ENCODE measurements around the gene DLX2.
"Not testable (repeated sequence)": the region's sequence is repeated elsewhere in the genome, so short reads cannot be mapped to it uniquely, and the experiment has no call there.

Gene DLX2

DNA sequence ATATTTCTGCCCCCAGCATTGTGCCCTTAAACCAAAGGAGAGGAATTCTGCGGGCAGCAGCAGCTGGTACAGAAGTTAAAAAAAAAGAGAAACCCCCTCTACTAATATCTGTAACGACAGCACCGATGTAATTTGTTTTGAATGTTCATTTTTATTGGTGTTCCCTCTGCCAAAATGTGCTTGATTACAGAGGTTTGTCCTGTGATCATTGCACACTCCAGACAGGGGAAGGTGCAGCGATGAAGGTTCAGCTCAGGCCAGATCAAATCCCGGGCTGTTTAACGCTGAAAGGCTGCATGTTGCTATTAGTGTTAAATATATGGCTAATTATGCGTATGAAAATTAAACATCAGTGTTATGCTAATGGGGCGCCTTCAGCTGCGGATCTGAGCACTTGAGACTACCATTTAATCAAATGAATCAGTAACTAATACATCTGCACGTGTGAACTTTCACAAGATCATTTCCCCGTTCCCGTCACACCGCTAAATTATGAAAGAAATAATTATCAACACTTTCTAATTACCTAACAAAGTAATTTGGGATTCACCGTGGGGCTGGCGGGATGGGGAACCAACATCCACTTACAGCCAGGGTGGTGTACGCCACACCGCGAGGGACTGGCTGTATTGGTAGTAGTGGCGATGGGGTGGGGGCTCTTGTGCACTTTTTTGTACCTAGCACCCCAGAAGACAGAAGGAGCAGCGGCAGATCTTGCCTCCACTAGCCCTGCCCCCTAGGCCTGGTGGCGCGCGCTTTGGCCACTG lies 18.9 kb downstream of the DLX2 start:
- DNase-seq (ENCODE audit: low read depth), result no peak

DNA sequence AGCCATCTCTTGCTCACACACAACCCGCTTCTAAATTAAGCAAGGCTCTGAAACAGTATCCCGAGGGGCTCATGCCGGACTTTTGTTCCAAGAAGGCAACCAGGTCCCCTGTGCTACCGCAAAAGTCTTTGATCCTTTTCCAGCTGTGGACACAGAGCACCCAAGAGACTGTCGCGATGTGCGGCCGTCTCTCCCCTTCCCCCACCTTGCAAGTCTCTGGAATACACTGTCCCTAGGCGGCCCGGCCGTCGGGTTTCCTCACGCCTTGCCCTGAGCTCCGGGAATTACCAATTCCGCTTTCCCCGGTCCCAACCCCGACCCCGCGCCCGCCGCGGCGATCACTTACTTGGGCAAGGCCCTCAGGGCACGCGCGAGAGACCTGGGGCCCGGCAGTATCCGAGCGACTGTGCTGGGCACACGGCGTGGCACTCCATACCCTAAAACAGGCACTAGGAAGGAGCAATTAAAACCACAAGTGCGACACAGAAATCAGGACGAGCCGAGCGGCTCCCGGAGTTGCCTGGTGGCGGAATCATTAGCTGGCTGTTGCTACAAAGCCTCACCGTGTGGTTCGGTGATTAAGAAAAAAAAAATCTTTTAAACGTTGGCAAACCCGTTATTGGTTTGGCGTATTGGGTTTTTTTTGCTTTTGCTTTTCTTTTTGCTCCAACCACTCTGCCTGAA lies 19.6 kb downstream of the DLX2 start:
- DNase-seq (ENCODE audit: low read depth), result no peak

DNA sequence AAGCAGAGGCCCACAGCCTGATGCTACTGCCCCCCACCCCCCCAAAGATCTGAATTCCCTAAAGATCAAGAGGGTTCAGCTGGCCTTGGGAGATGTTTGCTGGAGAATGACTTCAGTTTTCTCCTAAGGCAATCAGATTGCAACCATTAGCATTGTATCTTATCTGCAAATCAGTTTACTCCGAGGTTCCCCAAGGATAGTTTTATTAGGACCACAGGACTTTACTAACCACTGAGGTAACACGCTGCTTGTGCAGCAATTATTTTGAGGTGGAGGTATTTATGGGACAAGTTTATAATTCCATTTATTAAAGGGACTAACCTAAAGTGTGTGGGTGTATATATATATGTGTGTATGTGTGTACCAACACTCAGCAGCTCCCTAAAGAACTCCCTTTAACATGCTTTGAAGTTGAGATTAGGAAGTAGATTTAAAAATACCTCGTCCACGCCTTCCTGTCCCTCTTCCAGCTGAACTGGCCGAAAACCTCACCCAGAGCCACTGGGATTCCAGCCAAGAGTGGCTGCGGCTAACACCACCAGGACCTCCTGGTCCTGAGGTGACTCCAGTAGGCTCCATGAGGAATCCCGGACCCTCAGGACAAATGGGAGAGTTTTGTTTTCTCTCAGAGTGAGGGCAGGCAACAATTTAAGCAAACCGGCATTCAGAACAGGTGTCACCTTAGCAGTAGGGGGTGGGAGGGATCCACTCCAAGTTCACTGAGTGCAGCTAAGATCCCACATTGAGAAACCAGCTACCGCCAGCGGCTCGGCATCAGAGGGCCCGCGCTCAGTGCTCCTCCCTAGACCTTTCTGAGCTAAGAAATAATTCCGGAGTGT lies 20.4 kb downstream of the DLX2 start:
- no peak for DNase-seq (ENCODE audit: low read depth)

DNA sequence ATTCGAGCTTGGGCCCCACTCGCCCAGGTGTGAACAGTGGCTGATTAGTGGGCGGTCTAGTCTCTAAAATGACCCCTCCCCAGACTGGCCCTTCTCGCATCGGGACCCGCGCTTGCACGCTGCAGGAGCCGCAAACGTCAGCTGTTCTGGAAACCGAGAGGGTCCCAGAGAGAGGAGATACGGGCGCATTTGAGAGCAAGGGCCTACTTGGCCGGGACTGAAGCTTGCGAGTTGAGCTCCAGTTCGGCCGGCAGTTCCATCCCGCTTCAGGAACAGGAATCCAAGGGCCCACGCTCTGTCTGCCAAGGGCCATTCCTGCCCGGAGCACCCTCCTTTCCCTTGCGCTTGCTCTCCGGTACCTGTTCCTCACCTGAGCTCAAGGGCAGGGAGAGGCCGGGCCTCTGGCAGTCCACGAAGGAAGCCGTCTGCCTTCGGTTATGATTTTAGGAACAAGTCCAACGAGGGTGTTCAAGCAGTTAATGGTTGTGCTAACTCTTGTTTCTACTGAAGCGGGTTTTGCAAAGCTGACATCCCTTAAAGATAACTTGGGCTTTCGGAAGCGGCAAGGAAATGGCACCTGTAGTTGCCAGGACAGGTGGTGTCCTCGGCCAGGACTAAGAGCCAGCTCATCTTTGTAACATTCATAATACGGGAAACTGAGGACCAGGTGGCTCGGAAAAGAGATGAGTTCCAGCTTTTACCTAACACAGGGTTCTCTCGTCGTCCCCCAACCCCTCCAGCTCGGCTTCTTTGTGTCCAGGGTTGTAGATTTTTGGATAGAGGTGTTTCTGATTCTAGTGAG lies 21.3 kb downstream of the DLX2 start:
- DNase-seq (ENCODE audit: low read depth), result no peak

DNA sequence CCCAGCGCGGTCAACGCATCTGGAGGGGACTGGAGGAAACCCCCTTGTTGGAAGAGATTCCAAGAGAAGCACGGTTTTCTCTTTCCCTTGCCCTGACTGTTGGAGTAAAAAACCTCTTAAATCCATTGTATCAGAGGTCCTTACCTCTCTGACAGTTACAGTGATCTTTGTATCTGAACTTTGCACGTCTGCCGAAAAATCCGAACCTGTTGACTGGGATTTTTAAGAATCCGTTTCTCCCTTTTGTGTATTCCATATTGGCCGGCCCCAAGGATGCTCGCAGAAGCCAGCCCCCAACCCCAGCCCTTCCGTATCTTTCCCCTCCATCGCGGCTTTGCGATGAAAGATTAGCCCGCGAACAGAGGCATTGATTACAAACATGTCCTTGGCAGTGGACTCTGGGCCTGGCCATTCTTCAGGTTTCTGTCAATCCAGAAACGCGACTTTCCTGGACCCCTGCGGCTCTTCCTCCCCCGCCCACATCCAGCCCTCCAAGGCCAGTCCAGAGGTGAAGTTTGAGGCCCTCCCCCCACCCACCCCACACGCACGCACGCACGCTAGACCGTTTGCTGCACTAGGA lies 22.0 kb downstream of the DLX2 start:
- no peak for DNase-seq (ENCODE audit: low read depth)

DNA sequence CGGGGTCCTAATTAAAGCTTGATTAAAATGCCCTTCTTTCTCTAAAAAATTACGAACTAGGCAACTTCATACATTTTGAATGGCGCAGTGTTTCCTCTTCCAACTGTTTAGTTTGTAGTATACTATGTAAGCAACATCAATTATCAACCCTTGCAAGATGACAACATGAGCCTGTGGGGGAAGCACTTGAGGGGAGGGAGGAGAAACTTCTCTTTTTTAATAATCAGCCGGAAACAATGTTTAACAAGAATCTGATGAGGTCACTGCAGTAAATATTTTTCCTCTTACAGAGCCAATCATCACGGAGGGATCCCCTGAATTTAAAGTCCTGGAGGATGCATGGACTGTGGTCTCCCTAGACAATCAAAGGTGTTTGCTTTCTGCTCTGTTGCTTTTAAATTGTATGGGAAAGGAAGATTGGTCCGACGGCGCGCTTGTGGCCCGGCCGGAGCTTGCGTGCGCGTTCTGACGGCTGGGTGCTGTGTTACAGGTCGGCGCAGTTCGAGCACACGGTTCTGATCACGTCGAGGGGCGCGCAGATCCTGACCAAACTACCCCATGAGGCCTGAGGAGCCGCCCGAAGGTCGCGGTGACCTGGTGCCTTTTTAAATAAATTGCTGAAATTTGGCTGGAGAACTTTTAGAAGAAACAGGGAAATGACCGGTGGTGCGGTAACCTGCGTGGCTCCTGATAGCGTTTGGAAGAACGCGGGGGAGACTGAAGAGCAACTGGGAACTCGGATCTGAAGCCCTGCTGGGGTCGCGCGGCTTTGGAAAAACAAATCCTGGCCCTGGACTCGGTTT lies 22.7 kb downstream of the DLX2 start:
- DNase-seq (ENCODE audit: low read depth), result no peak

DNA sequence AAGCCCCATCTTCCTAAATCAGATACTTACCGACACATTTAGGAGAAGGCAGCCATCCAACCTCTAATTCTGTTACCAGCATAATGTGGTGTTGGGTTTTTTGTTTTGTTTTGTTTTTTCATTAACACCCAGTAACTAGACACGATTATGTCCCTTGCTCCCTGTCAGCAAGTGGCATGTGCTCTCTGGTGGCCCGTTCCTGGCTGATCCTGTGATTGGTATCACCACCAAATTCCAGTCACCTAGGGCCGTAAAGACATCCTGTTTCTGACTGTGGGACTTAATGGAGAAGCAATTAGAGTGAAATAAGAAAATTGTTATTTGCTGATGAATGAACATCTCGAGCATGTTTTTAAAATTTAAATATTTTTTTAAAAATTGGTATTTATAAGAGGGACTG lies 23.3 kb downstream of the DLX2 start:
- no peak for DNase-seq (ENCODE audit: low read depth)

DNA sequence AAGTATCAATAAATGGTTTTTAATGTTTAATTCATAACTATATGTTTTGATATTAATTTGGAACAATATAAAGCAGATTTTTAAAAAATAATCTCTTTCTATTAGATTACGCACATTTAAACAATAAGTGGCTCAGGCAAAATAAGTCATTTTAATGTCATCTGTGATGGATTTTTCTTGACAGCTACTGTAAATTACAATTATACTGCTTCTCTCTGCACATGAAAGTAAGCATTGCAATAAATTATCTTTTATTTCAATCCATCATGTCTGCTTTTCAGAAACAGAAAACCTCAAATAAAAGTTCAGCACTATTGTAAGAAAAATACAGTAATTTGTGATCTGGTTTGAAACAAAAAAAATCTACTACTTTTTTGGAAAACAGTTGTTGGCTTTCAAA lies 28.4 kb downstream of the DLX2 start:
- no peak for DNase-seq (ENCODE audit: low read depth)

DNA sequence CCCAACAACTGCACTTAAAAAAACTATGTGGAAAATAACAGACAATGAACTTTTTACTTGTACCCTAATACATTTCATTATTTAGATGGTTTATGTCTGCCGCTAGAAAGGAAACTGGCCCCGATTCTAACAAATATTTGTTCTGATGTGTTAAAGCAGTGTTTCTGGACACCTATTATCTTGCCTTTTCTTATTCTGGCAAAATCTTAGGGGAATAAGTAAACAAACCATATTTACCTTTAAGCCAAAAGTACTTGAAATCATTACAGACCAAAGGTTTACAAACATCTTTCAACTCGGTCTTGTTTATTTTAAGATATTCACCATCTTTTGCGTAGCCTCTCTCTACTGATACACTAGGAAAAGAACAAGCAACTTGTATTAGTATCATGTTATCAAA lies 29.2 kb downstream of the DLX2 start:
- no peak for DNase-seq (ENCODE audit: low read depth)

DNA sequence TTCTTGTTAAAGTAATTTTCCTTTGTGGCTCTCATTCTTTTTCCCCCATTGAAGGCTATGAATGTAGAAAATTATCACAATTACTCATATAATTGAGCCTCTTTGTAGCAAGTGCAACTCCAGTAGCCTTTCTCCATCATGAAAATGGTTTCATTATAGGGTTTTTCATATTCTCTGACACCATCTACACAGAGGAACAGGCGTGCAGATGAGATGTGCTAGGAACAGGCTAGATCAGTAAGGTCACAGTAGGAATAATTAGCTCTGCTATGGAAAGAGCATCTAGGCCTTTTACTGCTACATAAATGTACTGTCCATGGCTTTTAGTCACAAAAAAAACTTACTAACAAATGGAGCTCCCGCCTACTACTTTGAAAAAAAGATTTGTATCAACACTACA lies 30.0 kb downstream of the DLX2 start:
- no peak for DNase-seq (ENCODE audit: low read depth)

DNA sequence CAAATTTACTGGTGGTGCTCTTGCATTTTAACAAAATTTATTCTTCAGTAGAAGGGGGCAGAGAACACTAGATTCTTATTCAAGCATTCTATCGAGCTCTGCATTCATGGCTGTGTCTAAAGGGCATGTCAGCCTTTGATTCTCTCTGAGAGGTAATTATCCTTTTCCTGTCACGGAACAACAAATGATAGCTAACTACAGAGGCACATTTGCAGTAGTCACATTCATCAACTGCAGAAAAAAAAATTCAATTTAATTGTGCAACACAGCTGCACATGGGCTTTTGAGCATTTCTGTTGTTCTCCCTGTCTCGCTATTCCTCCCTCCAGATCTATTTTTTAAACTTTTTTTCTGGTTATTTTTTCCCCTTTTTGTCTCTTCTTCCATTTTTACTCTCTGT lies 30.4 kb downstream of the DLX2 start:
- no peak for DNase-seq (ENCODE audit: low read depth)

DNA sequence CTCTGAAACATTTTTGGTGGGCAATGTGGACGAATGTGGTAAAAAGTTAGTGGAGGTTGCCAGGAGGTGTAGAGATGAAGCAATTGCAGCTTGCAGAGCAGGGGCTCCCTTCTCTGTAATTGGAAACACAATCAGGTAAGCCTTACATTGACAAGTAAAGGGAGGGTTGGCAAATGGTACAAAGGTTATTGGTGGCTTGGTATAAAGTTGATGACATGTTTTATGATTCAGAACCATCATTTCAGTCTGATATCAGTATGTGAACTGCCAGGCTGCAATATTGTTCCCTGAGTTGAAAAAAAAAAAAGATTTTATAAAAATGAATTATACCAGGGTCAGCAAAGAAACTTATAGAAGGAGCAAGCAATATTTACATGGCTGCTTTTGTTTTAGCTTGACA lies 31.8 kb downstream of the DLX2 start:
- DNase-seq (ENCODE audit: low read depth), result no peak

DNA sequence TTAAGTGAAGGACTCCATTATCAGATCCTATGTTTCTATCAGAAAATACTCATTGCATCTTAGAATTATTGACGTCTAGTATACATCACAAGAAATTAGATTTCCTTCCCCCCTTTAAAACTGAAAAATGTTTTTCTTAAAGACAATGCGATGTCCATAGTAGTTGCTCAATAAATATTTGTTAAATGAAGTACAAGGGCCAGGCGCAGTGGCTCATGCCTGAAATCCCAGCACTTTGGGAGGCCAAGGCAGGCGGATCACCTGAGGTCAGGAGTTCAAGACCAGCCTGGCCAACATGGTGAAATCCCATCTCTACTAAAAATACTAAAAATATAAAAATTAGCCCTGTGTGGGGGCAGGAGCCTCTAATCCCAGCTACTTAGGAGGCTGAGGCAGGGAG lies 34.8 kb downstream of the DLX2 start:
- DNase-seq (ENCODE audit: low read depth), result not testable (repeated sequence)

DNA sequence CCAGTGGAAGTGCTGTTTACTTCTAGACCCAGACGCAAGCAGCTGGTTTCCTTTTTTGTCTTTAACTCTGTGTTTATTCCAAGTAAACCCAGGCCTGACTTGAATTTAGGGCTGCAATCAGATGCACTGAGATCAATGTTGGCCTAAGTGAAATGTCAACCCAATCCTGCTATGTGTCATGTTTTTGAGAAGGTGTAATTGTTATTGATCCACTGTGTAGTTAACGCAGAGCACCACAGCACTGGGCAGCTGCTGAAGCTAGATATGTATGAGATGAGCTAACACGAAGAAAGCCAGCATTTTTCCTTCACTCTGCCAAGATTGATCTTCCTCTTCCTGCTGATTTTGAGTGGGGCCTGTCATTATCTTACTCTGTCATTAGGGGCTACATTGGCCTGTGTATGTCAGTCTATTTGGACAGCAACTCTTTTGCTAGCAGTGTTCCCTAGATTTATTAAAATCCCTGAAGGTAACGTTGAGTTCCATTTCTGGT lies 36.3 kb downstream of the DLX2 start:
- DNase-seq (ENCODE audit: low read depth), result no peak

DNA sequence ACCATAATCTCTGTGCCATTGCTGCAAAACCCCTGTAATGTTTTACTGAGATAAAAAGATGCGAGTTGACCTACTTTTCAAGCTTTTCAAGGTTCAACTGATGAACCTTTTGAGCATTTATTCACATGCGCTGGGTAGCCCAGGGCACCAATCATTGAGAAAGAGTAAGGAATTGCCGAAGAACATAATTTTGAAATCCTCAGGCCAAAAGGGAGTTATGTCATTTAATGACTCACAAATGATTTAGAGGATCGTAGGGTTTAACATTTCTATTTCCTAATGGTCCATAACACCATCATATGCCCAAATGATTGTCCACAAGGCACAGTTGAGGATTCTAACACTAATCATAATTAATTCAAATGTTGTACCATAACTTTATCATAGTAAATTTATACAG lies 37.6 kb downstream of the DLX2 start:
- DNase-seq (ENCODE audit: low read depth), result no peak

DNA sequence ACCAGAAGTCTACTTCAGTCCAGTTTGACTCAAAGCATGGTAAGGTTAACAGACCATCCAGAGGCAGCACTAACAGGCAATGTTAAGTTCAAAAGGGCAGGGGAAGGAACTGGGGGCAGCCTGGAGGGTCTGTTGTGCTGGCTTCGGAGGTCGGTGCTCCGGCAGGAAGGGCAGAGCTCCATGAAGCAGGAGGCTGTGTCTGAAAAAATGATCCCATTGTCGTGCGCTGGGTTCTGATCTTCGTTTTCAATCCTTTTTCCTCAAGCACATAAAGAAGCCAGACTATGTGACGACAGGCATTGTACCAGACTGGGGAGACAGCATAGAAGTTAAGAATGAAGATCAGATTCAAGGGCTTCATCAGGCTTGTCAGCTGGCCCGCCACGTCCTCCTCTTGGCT lies 39.3 kb downstream of the DLX2 start:
- no peak for DNase-seq (ENCODE audit: low read depth)

DNA sequence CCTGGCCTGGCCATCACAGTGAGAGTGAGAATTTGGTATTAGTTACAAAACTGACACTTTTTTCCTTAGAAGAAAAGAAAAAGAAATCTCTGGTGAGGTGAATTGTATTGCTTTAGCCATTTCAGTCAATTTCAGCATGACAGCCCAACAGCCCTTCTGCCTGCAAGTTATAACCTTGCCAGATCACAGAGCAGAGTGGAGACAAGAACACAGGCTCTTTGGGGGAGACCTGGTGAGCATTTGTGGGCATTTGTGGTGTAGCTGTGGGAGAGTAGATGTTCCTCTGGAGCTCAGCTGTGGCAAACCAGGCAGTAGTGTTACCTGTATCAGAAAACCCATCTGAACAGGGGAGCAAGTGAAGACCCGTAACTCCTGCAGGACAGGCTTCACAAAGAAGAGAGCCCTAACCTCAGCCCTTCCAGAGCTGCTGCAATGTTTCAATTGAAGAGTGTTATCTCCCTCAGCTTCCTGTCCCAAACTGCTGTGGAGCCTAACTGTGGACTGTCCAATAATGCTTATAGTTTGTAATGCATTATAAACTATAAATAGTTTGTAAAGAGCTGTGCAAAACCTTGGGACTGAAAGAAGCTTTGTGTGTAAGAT lies 40.2 kb downstream of the DLX2 start:
- DNase-seq (ENCODE audit: low read depth), result no peak

DNA sequence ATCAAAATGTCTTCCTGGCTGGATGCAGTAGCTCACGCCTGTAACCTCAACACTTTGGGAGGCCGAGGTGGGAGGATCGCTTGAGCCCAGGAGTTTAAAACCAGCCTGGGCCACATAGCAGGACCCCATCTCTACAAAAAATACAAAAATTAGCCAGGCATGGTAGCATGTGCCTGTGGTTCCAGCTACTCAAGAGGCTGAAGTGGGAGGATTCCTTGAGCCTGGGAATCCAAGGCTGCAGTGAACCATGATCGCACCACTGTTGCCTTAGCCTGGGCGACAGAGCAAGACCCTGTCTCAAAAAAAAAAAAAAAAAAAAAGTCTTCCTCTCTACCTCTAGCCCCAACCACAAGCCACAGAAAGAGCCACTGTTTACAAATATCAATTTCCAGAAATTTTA lies 42.6 kb downstream of the DLX2 start:
- not testable (repeated sequence) for DNase-seq (ENCODE audit: low read depth)

DNA sequence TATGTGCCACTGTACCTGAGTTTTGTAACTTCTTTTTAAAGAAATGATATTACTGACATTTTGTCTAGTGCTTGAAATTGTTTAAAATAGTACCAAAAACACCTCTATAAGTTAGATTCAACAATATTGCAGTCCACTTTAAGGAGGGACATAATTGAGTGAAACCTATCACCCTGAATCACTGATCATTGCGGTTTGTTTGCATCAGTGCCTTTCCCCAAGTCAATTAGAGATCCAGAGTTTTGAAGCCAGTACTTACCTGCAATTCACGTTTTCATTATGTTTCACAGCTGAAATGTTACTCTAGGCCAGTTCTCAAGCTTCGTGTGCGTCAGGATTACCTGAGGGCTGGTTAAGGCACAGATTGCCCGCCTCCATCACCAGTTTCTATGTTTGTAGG lies 44.0 kb downstream of the DLX2 start:
- DNase-seq (ENCODE audit: low read depth), result no peak

DNA sequence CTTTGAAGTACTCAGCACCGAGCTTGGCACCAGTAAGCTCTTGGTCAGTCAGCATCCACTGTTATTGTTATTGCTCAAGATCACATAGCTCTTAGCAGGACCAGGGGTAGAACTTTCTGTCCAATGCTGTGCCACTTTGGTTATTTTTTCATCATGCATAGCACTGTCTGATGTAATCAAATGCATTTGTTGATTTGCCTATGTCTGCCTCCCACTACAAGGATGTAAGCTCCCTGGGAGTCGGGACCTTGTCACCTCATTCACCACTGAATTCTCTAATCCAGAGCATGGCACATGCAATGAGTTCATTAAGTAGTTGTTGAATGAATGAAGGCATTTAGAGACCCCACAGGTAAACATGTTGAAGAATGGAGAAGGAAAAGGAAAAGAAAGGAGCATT lies 46.4 kb downstream of the DLX2 start:
- DNase-seq (ENCODE audit: low read depth), result no peak

Data from HS-27A (cell line).